GM12878 (cell line): ENCODE results near the gene RERE. TPM values are rescaled to one million over a fixed set of nuclear protein-coding genes. Genes with fewer than 3 reads are reported as not detected.

ENCODE experiments used
- ATAC-seq: fragments of 200-7000 bp; cut with Tn5 transposase; 3 replicates; pipeline ENCODE4 v1.9.1; 2020; ENCODE audit warnings: mild to moderate bottlenecking, moderate library complexity
- BruUV-seq: library from RNA; stranded (reverse); fragments of 400-500 nt; replicated peaks from 2 replicates; lab custom pipeline; 2021; lab: Mats Ljungman, UMichigan
- CTCF ChIA-PET: fragments of 300-600 bp; sonication (Branson Sonifier 250); formaldehyde crosslinking; extraction: SDS; loops from one replicate; lab custom pipeline; 2021; ENCODE audit warnings: inconsistent platforms; lab: Yijun Ruan, JAX
- POLR2A ChIA-PET: fragments of 350-600 bp; formaldehyde crosslinking; extraction: SDS; loops from one replicate; lab custom pipeline; 2021; ENCODE audit warnings: inconsistent platforms; lab: Charles Lee
- RAD21 ChIA-PET: fragments of 300-600 bp; sonication (Branson Sonifier 250); formaldehyde crosslinking; loops from one replicate; lab custom pipeline; 2023; ENCODE audit warnings: antibody characterized with exemption; ENCODE audit not compliant: unreplicated experiment; lab: Charles Lee
- SMC1A ChIA-PET: fragments of 300-600 bp; sonication (Branson Sonifier 250); formaldehyde crosslinking; loops from one replicate; lab custom pipeline; 2023; ENCODE audit not compliant: unreplicated experiment, uncharacterized antibody; lab: Charles Lee
- DNase-seq: peaks from one replicate; pipeline ENCODE4 v3.0.0-alpha.2; 2011; ENCODE audit warnings: low read depth, low spot score
- FAIRE-seq: peaks from 3 replicates; lab custom pipeline; 2011; peaks lifted over from hg19 to GRCh38; lab: Jason Lieb, UNC
- H2AFZ ChIP-seq: 2 replicates; pipeline ENCODE4 v1.6.0; 2011; ENCODE audit warnings: low read depth, low read length, control low read depth; ENCODE audit not compliant: control insufficient read depth
- H3K27ac ChIP-seq: 2 replicates; pipeline ENCODE4 v1.5.1; 2011; ENCODE audit warnings: control low read depth; ENCODE audit not compliant: control insufficient read depth, insufficient read depth
- H3K27me3 ChIP-seq, 2 experiments: replicated peaks in 1 of 2; 2 replicates each; pipeline versions ENCODE4 v1.6.0 to v1.6.1; 2011; ENCODE audit warnings: low read length in 1 of 2; ENCODE audit not compliant: control insufficient read depth in 2 of 2, insufficient read depth in 2 of 2
- H3K36me3 ChIP-seq, 2 experiments: 2 replicates each; pipeline ENCODE4 v1.5.1; 2011; ENCODE audit warnings: low read length in 1 of 2; ENCODE audit not compliant: control insufficient read depth in 2 of 2, insufficient read depth in 2 of 2
- H3K4me1 ChIP-seq: 2 replicates; pipeline ENCODE4 v1.6.1; 2011; ENCODE audit warnings: mild to moderate bottlenecking, low read length, moderate library complexity, mixed read lengths; ENCODE audit not compliant: control insufficient read depth, insufficient read depth
- H3K4me2 ChIP-seq: 2 replicates; pipeline ENCODE4 v1.6.0; 2011; ENCODE audit warnings: control low read depth; ENCODE audit not compliant: control insufficient read depth, insufficient read depth
- H3K4me3 ChIP-seq: fragments of 200-600 bp; sonication (generic); 2 replicates; pipeline ENCODE4 v1.5.1; 2016
- H3K79me2 ChIP-seq: 2 replicates; pipeline ENCODE4 v1.6.0; 2011; ENCODE audit warnings: low read length; ENCODE audit not compliant: control insufficient read depth, insufficient read depth
- H3K9ac ChIP-seq: 2 replicates; pipeline ENCODE4 v1.8.0; 2011; ENCODE audit warnings: low read length, control low read depth, mixed read lengths; ENCODE audit not compliant: control insufficient read depth, insufficient read depth
- H3K9me3 ChIP-seq: replicated peaks from 3 replicates; pipeline ENCODE4 v1.5.1; 2011; ENCODE audit warnings: mild to moderate bottlenecking, low read length; ENCODE audit not compliant: control insufficient read depth, insufficient read depth
- H4K20me1 ChIP-seq: 2 replicates; pipeline ENCODE4 v1.6.0; 2011; ENCODE audit not compliant: control insufficient read depth, insufficient read depth
- ATF2 ChIP-seq: IDR thresholded peaks from 2 replicates; pipeline ENCODE4 v1.6.1; 2012; ENCODE audit warnings: low read length, inconsistent platforms
- BCL3 ChIP-seq: IDR thresholded peaks from 2 replicates; pipeline ENCODE4 v1.6.1; 2011; ENCODE audit warnings: borderline replicate concordance, low read depth, mild to moderate bottlenecking, moderate library complexity, low read length; ENCODE audit not compliant: insufficient read depth, poor library complexity, severe bottlenecking
- BMI1 ChIP-seq: fragments of 450-650 bp; IDR thresholded peaks from 2 replicates; pipeline ENCODE4 v1.6.1; 2016; ENCODE audit warnings: mild to moderate bottlenecking, moderate library complexity, borderline replicate concordance
- CREB1 ChIP-seq: IDR thresholded peaks from 2 replicates; pipeline ENCODE4 v1.6.1; 2012; ENCODE audit warnings: low read depth, mild to moderate bottlenecking, inconsistent platforms
- EGR1 ChIP-seq, 2 experiments: IDR thresholded peaks; 1 replicate in 1 of 2; 2 replicates in 1 of 2; pipeline ENCODE4 v1.6.1; 2011 to 2012; ENCODE audit warnings: low read depth in 2 of 2, low read length in 2 of 2, borderline replicate concordance in 1 of 2, mild to moderate bottlenecking in 1 of 2, moderate library complexity in 1 of 2
- FOS ChIP-seq: IDR thresholded peaks from 3 replicates; pipeline ENCODE4 v1.6.1; 2011; ENCODE audit warnings: borderline replicate concordance; ENCODE audit not compliant: insufficient read length; ENCODE audit errors: extremely low read depth
- HDAC2 ChIP-seq: fragments of 200-600 bp; sonication (generic); IDR thresholded peaks from 2 replicates; pipeline ENCODE4 v1.6.1; 2017
- NBN ChIP-seq: fragments of 450-650 bp; IDR thresholded peaks from 2 replicates; pipeline ENCODE4 v1.6.1; 2016
- PAX8 ChIP-seq: fragments of 450-650 bp; IDR thresholded peaks from 2 replicates; pipeline ENCODE4 v1.6.1; 2017; ENCODE audit warnings: mild to moderate bottlenecking, moderate library complexity
- PML ChIP-seq: IDR thresholded peaks from 2 replicates; pipeline ENCODE4 v1.6.1; 2012; ENCODE audit warnings: low read length, inconsistent platforms
- POLR2AphosphoS5 ChIP-seq: IDR thresholded peaks from 2 replicates; pipeline ENCODE4 v1.6.1; 2011; ENCODE audit warnings: mild to moderate bottlenecking, low read length, inconsistent platforms
- RAD51 ChIP-seq: fragments of 450-650 bp; IDR thresholded peaks from 2 replicates; pipeline ENCODE4 v1.6.1; 2016; ENCODE audit warnings: moderate library complexity, mild to moderate bottlenecking, inconsistent platforms
- RBBP5 ChIP-seq: fragments of 200-600 bp; sonication (generic); conservative IDR thresholded peaks from 2 replicates; pipeline ENCODE4 v1.6.1; 2016
- RFX5 ChIP-seq: IDR thresholded peaks from 2 replicates; pipeline ENCODE4 v1.6.1; 2011; ENCODE audit warnings: low read depth, low read length, improper control_type of control experiment
- SMAD1 ChIP-seq: fragments of 450-650 bp; IDR thresholded peaks from 2 replicates; pipeline ENCODE4 v1.6.1; 2018; ENCODE audit warnings: mild to moderate bottlenecking, low read depth; ENCODE audit not compliant: partially characterized antibody
- SMAD5 ChIP-seq: IDR thresholded peaks from 2 replicates; pipeline ENCODE4 v1.6.1; 2016; ENCODE audit warnings: antibody characterized with exemption, low read depth
- WGBS: methylation state at CpG from one replicate; pipeline ENCODE4 v1.1.6; 2016; ENCODE audit warnings: low lambda C conversion rate; ENCODE audit not compliant: insufficient replicate concordance, insufficient coverage; ENCODE audit errors: missing lambda C conversion rate; 5-methylcytosine and 5-hydroxymethylcytosine counted together
- in situ Hi-C: fragments of 300-500 bp; cut with MboI; formaldehyde crosslinking; loops from 9 replicates; pipeline ENCODE4 v1.14.3; 2018; ENCODE audit warnings: mixed read lengths
- intact Hi-C: fragments of 100-400 bp; cut with micrococcal nuclease; formaldehyde crosslinking; loops from one replicate; pipeline ENCODE4 v1.14.2; 2022; ENCODE audit not compliant: unreplicated experiment
- polyA plus RNA-seq, 11 experiments: library from polyadenylated mRNA; depleted of rRNA in 4 of 11; unstranded in 6 of 11; stranded (reverse) in 5 of 11; fragments of >200 nt; fragmentation: Nextera tagmentation in 4 of 11; fragmentation: Illumina TruSeq in 1 of 11; extraction: Ambion mirVana in 4 of 11; extraction: Trizol in 1 of 11; gene quantifications; 1 replicate in 1 of 11; 2 replicates in 10 of 11; pipeline versions ENCODE4 v1.2.1 to v1.2.3, GENCODE V29; 2011 to 2016; ENCODE audit warnings: inconsistent platforms in 2 of 11, missing spikeins in 2 of 11, low read depth in 1 of 11
- total RNA-seq, 4 experiments: library from RNA; depleted of rRNA in 3 of 4; stranded (reverse); fragments of >200 nt in 3 of 4; fragmentation: Illumina TruSeq in 1 of 4; extraction: Trizol in 1 of 4; gene quantifications; 2 replicates each; pipeline versions ENCODE4 v1.2.1 to v1.2.3, GENCODE V29; 2013 to 2021

The RERE gene
- total and polyA plus RNA-seq, 10 of the 15 experiments (the other 5 are each of a cell fraction or from before 2014, with no cell fraction given): 5.2 to 60.5 (median 20.2) TPM

GRCh38 chr1:8646996-8647395 is 170.4 kb downstream of the RERE start:
- FAIRE-seq: no peak
- no peak overlapping the region for H3K9ac ChIP-seq
- TF ChIP-seq SMAD1 (no peak), BCL3 (peak; percentile 65)
- TF ChIP-seq, all 136 proteins: peak for 1
- H3K9me3 ChIP-seq: no peaks in the 10 kb centered on the region
- H3K27me3 ChIP-seq: no peaks in the 10 kb centered on the region
- DNase-seq: no peak
- intact Hi-C loops: no loop called here
- H3K36me3 ChIP-seq: 0 out of 4 replicates have a peak, but pooled peaks cover 0 to 2% of the 10 kb centered on the region in 2 experiments
- WGBS: 58% methylated on average over 3 of the region's 3 CpGs
- no peak for ATAC-seq
- no peak overlapping the region for H3K4me3 ChIP-seq
- H3K27ac ChIP-seq: no peak overlapping the region
- ChIA-PET RAD21 (interaction anchor here (0.7 to 19.1 kb wide), 7 partner anchors 18 to 202 kb away, joined by 3 to 384 read pairs (median 8); no protein-coding TSS in a partner anchor), SMC1A (interaction anchor here (0.8 to 19.5 kb wide), 13 partner anchors 8 to 115 kb away, joined by 3 to 587 read pairs (median 4); no protein-coding TSS in a partner anchor), CTCF (interaction anchor here (0.7 to 2.6 kb wide), 9 partner anchors 13 to 85 kb away, joined by 3 to 10 read pairs (median 3); no protein-coding TSS in a partner anchor), POLR2A (interaction anchor here (0.5 to 1.2 kb wide), 9 partner anchors 8 to 53 kb away, joined by 3 to 6 read pairs (median 4); no protein-coding TSS in a partner anchor)
- no peak overlapping the region for H2AFZ ChIP-seq
- peaks cover 63% of the 10 kb centered on the region for H3K79me2 ChIP-seq
- H4K20me1 ChIP-seq: no peaks in the 10 kb centered on the region
- peaks cover 60% of the 10 kb centered on the region for H3K4me1 ChIP-seq
- no TSS peak for BruUV-seq
- in situ Hi-C loops: no loop called here
- no peak overlapping the region for H3K4me2 ChIP-seq

GRCh38 chr1:8646189-8646588 is 171.3 kb downstream of the RERE start:
- Histone ChIP-seq H3K27ac (no peak overlapping the region), H3K9ac (no peak overlapping the region), H3K79me2 (peaks cover 58% of the 10 kb centered on the region), H3K4me3 (no peak overlapping the region), H3K27me3 (no peaks in the 10 kb centered on the region), H3K4me1 (peaks cover 52% of the 10 kb centered on the region), H3K36me3 (0 out of 4 replicates have a peak, but pooled peaks cover 0 to 2% of the 10 kb centered on the region in 2 experiments), H3K4me2 (no peak overlapping the region), H2AFZ (no peak overlapping the region), H3K9me3 (no peaks in the 10 kb centered on the region), H4K20me1 (no peaks in the 10 kb centered on the region)
- 87% methylated on average over 6 of the region's 6 CpGs for WGBS
- TF ChIP-seq POLR2AphosphoS5 (no peak), SMAD5 (no peak), RFX5 (no peak), RAD51 (no peak), PAX8 (no peak), HDAC2 (no peak), ATF2 (no peak), NBN (no peak), PML (no peak), CREB1 (no peak), RBBP5 (no peak), EGR1 (IDR thresholded peaks at IDR 0.05; ENCODE audit: borderline replicate concordance in 1 of 2, low read depth in 2 of 2, low read length in 2 of 2) (no peak), FOS (no peak), BMI1 (no peak)
- POLR2A ChIA-PET: interaction anchor here (0.7 to 4.5 kb wide), 4 partner anchors 15 to 50 kb away, joined by 4 to 30 read pairs (median 4); no protein-coding TSS in a partner anchor
- intact Hi-C loops (no loop called here), in situ Hi-C loops (no loop called here)
- RAD21 ChIA-PET: interaction anchor here (0.9 to 19.1 kb wide), 4 partner anchors 16 to 54 kb away, joined by 3 to 384 read pairs (median 7); no protein-coding TSS in a partner anchor
- SMC1A ChIA-PET: interaction anchor here (0.8 to 19.5 kb wide), 7 partner anchors 7 to 173 kb away, joined by 3 to 587 read pairs (median 10); no protein-coding TSS in a partner anchor
- DNase-seq (no peak), FAIRE-seq (no peak), ATAC-seq (no peak)
- BruUV-seq: no TSS peak
- CTCF ChIA-PET: interaction anchor here (0.8 to 2.6 kb wide), 3 partner anchors 24 to 84 kb away, joined by 3 to 10 read pairs (median 4); no protein-coding TSS in a partner anchor
